Activated T-cell treated with anti-CD3 and anti-CD28 coated beads for 1 hour (primary cell): Measurements from ENCODE around the gene SUCO.
"Not testable (repeated sequence)": the region's sequence is repeated elsewhere in the genome, so short reads cannot be mapped to it uniquely, and the experiment has no call there.

ENCODE experiments used
- DNase-seq: peaks from one replicate; pipeline ENCODE4 v3.0.0-alpha.2; 2020; ENCODE audit warnings: low read depth

SUCO gene

GRCh38 chr1:172609528-172609927 is 76.6 kb downstream of the SUCO start:
- DNase-seq, result no peak

- DNase-seq, result no peak
Observed at GRCh38 chr1:172612478-172612877, 79.5 kb downstream of the SUCO start.

- no peak for DNase-seq
Observed at GRCh38 chr1:172613294-172613693, 80.3 kb downstream of the SUCO start.

- DNase-seq, result no peak
Observed at GRCh38 chr1:172616195-172616594, 83.2 kb downstream of the SUCO start.

GRCh38 chr1:172616636-172617035 is 83.7 kb downstream of the SUCO start:
- DNase-seq, result no peak

- DNase-seq, result not testable (repeated sequence)
Observed at GRCh38 chr1:172620603-172621002, 87.7 kb downstream of the SUCO start.

GRCh38 chr1:172622541-172622940 is 89.6 kb downstream of the SUCO start:
- no peak for DNase-seq

- DNase-seq, result no peak
Observed at GRCh38 chr1:172623748-172624147, 90.8 kb downstream of the SUCO start.

- no peak for DNase-seq
Observed at GRCh38 chr1:172626845-172627244, 93.9 kb downstream of the SUCO start.

GRCh38 chr1:172627702-172628101 is 94.8 kb downstream of the SUCO start:
- DNase-seq, result no peak

GRCh38 chr1:172628401-172628800 is 95.5 kb downstream of the SUCO start:
- no peak for DNase-seq

- no peak for DNase-seq
Observed at GRCh38 chr1:172629170-172629569, 96.2 kb downstream of the SUCO start.

GRCh38 chr1:172629638-172630037 is 96.7 kb downstream of the SUCO start:
- no peak for DNase-seq

- DNase-seq, result no peak
Observed at GRCh38 chr1:172630056-172630818, 97.3 kb downstream of the SUCO start.

- no peak for DNase-seq
Observed at GRCh38 chr1:172630868-172631267, 97.9 kb downstream of the SUCO start.

- no peak for DNase-seq
Observed at GRCh38 chr1:172637522-172637921, 104.6 kb downstream of the SUCO start.

GRCh38 chr1:172638249-172638648 is 105.3 kb downstream of the SUCO start:
- no peak for DNase-seq

GRCh38 chr1:172638885-172639831 is 106.2 kb downstream of the SUCO start:
- DNase-seq, result peak; percentile 46

GRCh38 chr1:172640111-172640510 is 107.2 kb downstream of the SUCO start:
- DNase-seq, result no peak

GRCh38 chr1:172641492-172641891 is 108.5 kb downstream of the SUCO start:
- DNase-seq, result no peak

- DNase-seq, result no peak
Observed at GRCh38 chr1:172642970-172643369, 110.0 kb downstream of the SUCO start.

- DNase-seq, result no peak
Observed at GRCh38 chr1:172646653-172647052, 113.7 kb downstream of the SUCO start.

GRCh38 chr1:172647110-172647564 is 114.2 kb downstream of the SUCO start:
- DNase-seq, result no peak
